Activated CD8-positive, alpha-beta T cell treated with anti-CD3 and anti-CD28 coated beads for 36 hours (primary cell): ENCODE measurements around the gene FOSL1. TPM values are rescaled to one million over a fixed set of nuclear protein-coding genes. Genes with fewer than 3 reads are reported as not detected.

Experiments
- ATAC-seq: fragments of 200-7000 bp; cut with Tn5 transposase; one replicate; pipeline ENCODE4 v1.10.0; 2021; ENCODE audit warnings: mild to moderate bottlenecking, moderate library complexity
- CTCF ChIA-PET: fragments of 350-600 bp; sonication (Branson Sonifier 250); formaldehyde crosslinking; loops from one replicate; lab custom pipeline; 2021; ENCODE audit warnings: antibody characterized with exemption; lab: Charles Lee
- POLR2A ChIA-PET: fragments of 350-600 bp; sonication (Branson Sonifier 250); formaldehyde crosslinking; loops from one replicate; lab custom pipeline; 2021; ENCODE audit warnings: antibody characterized with exemption; lab: Charles Lee
- DNase-seq: peaks from one replicate; pipeline ENCODE4 v3.0.0-alpha.2; 2020
- H3K27ac Mint-ChIP-seq: one replicate; pipeline ENCODE4 v1.8.0; 2021; ENCODE audit warnings: mild to moderate bottlenecking, mixed read lengths
- H3K27me3 Mint-ChIP-seq: one replicate; pipeline ENCODE4 v1.8.0; 2021; ENCODE audit warnings: mixed read lengths
- H3K36me3 Mint-ChIP-seq: one replicate; pipeline ENCODE4 v1.8.0; 2021; ENCODE audit warnings: low read depth, mixed read lengths
- H3K4me1 Mint-ChIP-seq: one replicate; pipeline ENCODE4 v1.8.0; 2021; ENCODE audit warnings: low read depth, mixed read lengths
- H3K4me3 Mint-ChIP-seq: one replicate; pipeline ENCODE4 v1.8.0; 2021; ENCODE audit warnings: mild to moderate bottlenecking, moderate library complexity, mixed read lengths
- H3K9me3 Mint-ChIP-seq: one replicate; pipeline ENCODE4 v1.8.0; 2021; ENCODE audit warnings: mixed read lengths
- intact Hi-C: fragments of 100-400 bp; cut with micrococcal nuclease; formaldehyde crosslinking; loops from one replicate; pipeline ENCODE4 v1.10.0; 2022
- total RNA-seq, 2 experiments: library from RNA; stranded (reverse); gene quantifications; one replicate each; pipeline ENCODE4 v1.2.3, GENCODE V29; 2021
- TF ChIP-seq, protein P1 (sequence below): fragments of 200-600 bp; IDR thresholded peaks from one replicate; pipeline ENCODE4 v1.8.0; 2022; ENCODE audit warnings: antibody characterized with exemption, mild to moderate bottlenecking

FOSL1 gene
- total RNA-seq, 2 experiments from 2014 or later: 9.9 to 10.2 TPM

GRCh38 chr11:65891219-65892136 is 8.7 kb downstream of the FOSL1 start:
- peaks cover 55% of the 10 kb centered on the region for H3K4me1 Mint-ChIP-seq
- H3K27ac Mint-ChIP-seq: peak overlapping the region; percentile 75
- no peaks in the 10 kb centered on the region for H3K9me3 Mint-ChIP-seq
- CTCF ChIA-PET: interaction anchor here (0.8 to 10.5 kb wide), 29 partner anchors 6 to 276 kb away, joined by 3 to 283 read pairs (median 8); partner anchors contain the start of genes AP5B1, C11orf68, CFL1 and CTSW
- POLR2A ChIA-PET: interaction anchor here (0.6 to 28.1 kb wide), 36 partner anchors 8 to 467 kb away, joined by 3 to 560 read pairs (median 4); partner anchors contain the start of genes C11orf68, CFL1, CTSW and DRAP1
- no peaks in the 10 kb centered on the region for H3K27me3 Mint-ChIP-seq
- DNase-seq: peak; percentile 71
- peak; percentile 4 for ATAC-seq
- H3K4me3 Mint-ChIP-seq: peak overlapping the region; percentile 94
- TF ChIP-seq, protein P1, sequence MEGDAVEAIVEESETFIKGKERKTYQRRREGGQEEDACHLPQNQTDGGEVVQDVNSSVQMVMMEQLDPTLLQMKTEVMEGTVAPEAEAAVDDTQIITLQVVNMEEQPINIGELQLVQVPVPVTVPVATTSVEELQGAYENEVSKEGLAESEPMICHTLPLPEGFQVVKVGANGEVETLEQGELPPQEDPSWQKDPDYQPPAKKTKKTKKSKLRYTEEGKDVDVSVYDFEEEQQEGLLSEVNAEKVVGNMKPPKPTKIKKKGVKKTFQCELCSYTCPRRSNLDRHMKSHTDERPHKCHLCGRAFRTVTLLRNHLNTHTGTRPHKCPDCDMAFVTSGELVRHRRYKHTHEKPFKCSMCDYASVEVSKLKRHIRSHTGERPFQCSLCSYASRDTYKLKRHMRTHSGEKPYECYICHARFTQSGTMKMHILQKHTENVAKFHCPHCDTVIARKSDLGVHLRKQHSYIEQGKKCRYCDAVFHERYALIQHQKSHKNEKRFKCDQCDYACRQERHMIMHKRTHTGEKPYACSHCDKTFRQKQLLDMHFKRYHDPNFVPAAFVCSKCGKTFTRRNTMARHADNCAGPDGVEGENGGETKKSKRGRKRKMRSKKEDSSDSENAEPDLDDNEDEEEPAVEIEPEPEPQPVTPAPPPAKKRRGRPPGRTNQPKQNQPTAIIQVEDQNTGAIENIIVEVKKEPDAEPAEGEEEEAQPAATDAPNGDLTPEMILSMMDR: peak; percentile 37
- intact Hi-C loops: loop anchor here (10.0 kb wide), 1 partner anchor 73 kb away; the partner anchor contains the start of gene SART1
- peaks cover 44% of the 10 kb centered on the region for H3K36me3 Mint-ChIP-seq

DNA sequence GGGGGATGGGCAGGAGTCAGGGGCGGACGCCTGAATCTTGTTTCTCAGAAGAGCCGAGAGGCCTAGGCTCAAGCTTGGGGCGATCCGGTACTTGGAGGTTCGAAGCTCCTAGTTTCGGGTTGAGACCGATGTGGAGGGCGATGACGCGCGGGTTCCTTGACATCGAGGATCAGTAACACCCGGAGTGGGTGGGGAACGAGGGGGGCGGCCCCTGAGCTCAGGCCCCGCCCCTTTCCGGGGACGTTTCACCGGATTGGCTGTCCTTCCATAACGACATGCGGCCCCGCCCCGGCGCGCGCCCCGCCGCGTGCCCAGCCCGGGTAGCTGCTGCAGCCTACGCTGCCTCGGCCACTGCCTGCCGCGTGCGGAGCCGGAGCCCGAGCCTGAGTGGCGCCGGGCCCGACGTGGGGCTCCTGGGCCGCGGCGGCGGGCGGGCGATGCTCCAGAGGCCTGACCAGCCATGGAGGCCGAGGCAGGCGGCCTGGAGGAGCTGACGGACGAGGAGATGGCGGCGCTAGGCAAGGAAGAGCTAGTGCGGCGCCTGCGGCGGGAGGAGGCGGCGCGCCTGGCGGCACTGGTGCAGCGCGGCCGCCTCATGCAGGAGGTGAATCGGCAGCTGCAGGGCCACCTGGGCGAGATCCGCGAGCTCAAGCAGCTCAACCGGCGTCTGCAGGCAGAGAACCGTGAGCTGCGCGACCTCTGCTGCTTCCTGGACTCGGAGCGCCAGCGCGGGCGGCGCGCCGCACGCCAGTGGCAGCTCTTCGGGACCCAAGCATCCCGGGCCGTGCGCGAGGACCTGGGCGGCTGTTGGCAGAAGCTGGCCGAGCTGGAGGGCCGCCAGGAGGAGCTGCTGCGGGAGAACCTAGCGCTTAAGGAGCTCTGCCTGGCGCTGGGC is 9.6 kb downstream of the FOSL1 start, which contains the start of gene CCDC85B:
Gene CCDC85B (plus strand): TSS at position 350 of the 895 bp plus-strand sequence. CDS start 111 bp downstream, at position 461.
- ATAC-seq: peak; percentile 64
- POLR2A ChIA-PET: interaction anchor here (0.6 to 28.1 kb wide), 34 partner anchors 9 to 427 kb away, joined by 3 to 560 read pairs (median 4); partner anchors contain the start of genes BANF1, C11orf68, CFL1 and CTSW
- no peaks in the 10 kb centered on the region for H3K9me3 Mint-ChIP-seq
- H3K36me3 Mint-ChIP-seq: peaks cover 40% of the 10 kb centered on the region
- no peaks in the 10 kb centered on the region for H3K27me3 Mint-ChIP-seq
- peak; percentile 100 for DNase-seq
- peak within 1 kb of the TSS; percentile 94 for H3K4me3 Mint-ChIP-seq
- CTCF ChIA-PET: interaction anchor here (0.9 to 10.5 kb wide), 32 partner anchors 7 to 275 kb away, joined by 3 to 283 read pairs (median 8); partner anchors contain the start of genes AP5B1, BANF1, C11orf68 and CFL1
- H3K27ac Mint-ChIP-seq: peak within 1 kb of the TSS; percentile 91
- peaks cover 50% of the 10 kb centered on the region for H3K4me1 Mint-ChIP-seq
- TF ChIP-seq, protein P1: no peak
- intact Hi-C loops: loop anchor here (10.0 kb wide), 1 partner anchor 74 kb away; the partner anchor contains the start of gene SART1

GRCh38 chr11:65888163-65888814 is 11.9 kb downstream of the FOSL1 start, which contains the start of gene FIBP:
FIBP (minus strand) TSS chr11:65888471; CDS start chr11:65888418, 53 bp downstream.
- Mint-ChIP-seq H3K4me1 (peaks cover 51% of the 10 kb centered on the region), H3K27me3 (no peaks in the 10 kb centered on the region), H3K27ac (peak within 1 kb of the TSS; percentile 91), H3K9me3 (no peaks in the 10 kb centered on the region), H3K4me3 (peak within 1 kb of the TSS; percentile 94), H3K36me3 (peaks cover 44% of the 10 kb centered on the region)
- TF ChIP-seq, protein P1: peak; percentile 75
- DNase-seq (peak; percentile 98), ATAC-seq (peak; percentile 68)
- POLR2A ChIA-PET: interaction anchor here (0.6 to 28.1 kb wide), 16 partner anchors 8 to 313 kb away, joined by 3 to 560 read pairs (median 4); partner anchors contain the start of genes C11orf68, CFL1, CTSW and DRAP1
- intact Hi-C loops: loop anchor here (5.0 kb wide), 2 partner anchors 39 to 99 kb away; no protein-coding TSS in a partner anchor
- CTCF ChIA-PET: interaction anchor here (0.7 to 10.5 kb wide), 33 partner anchors 9 to 342 kb away, joined by 3 to 283 read pairs (median 7); partner anchors contain the start of genes AP5B1, CFL1, CTSW and EFEMP2

DNA sequence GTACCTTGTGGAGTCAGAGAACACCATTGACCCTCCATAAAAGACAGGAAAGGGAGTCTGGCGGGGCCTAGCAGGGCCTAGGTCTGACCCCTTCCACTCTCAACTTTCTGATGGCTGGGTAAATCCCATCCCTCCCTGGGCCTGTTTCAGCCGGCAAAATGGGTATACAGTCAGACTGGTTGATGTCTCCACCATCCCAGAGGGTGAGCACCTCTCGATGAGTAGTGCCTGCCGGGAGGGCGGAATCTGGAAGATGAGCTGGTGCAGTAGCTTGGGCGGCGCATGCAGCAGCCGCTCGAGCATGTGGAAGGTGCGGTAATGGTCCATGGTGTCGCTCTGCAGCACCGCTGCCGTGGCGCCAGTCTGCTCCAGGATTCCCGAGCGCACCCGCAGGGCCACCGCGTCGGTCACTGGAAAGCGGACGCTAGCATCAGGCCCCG is 12.4 kb downstream of the FOSL1 start:
- Mint-ChIP-seq H3K36me3 (peaks cover 43% of the 10 kb centered on the region), H3K27ac (peak overlapping the region; percentile 91), H3K9me3 (no peaks in the 10 kb centered on the region), H3K4me3 (peak overlapping the region; percentile 94), H3K4me1 (peaks cover 45% of the 10 kb centered on the region), H3K27me3 (no peaks in the 10 kb centered on the region)
- ATAC-seq (no peak), DNase-seq (peak; percentile 22)
- intact Hi-C loops: loop anchor here (5.0 kb wide), 2 partner anchors 40 to 100 kb away; no protein-coding TSS in a partner anchor
- CTCF ChIA-PET: interaction anchor here (0.9 to 10.5 kb wide), 29 partner anchors 9 to 341 kb away, joined by 3 to 283 read pairs (median 11); partner anchors contain the start of genes AP5B1, BANF1, CFL1 and CTSW
- POLR2A ChIA-PET: interaction anchor here (0.6 to 28.1 kb wide), 11 partner anchors 8 to 159 kb away, joined by 3 to 560 read pairs (median 16); partner anchors contain the start of genes C11orf68, CFL1, CTSW and DRAP1
- TF ChIP-seq, protein P1: no peak
